Neural progenitor cell (in vitro differentiated cells): ENCODE measurements around the gene UNC5A.

Source experiments
- CTCF ChIP-seq: fragments of 200-600 bp; sonication (generic); IDR thresholded peaks from 2 replicates; pipeline ENCODE4 v1.5.1; 2017; ENCODE audit warnings: antibody characterized with exemption, mild to moderate bottlenecking
- EZH2 ChIP-seq: fragments of 200-600 bp; sonication (generic); IDR thresholded peaks from 2 replicates; pipeline ENCODE4 v1.6.1; 2017; ENCODE audit warnings: antibody characterized with exemption, mild to moderate bottlenecking, moderate library complexity
- EZH2phosphoT487 ChIP-seq: fragments of 200-600 bp; sonication (generic); IDR thresholded peaks from 2 replicates; pipeline ENCODE4 v1.6.1; 2017; ENCODE audit warnings: antibody characterized with exemption

- TF ChIP-seq CTCF = no peak
- no peak for TF ChIP-seq EZH2phosphoT487
- no peak for TF ChIP-seq EZH2
These were observed 3.4 kb downstream of the UNC5A start for GRCh38 chr5:176813587-176814312.
